ENCODE results near the gene CD177. TPM values are rescaled to one million over a fixed set of nuclear protein-coding genes. Genes with fewer than 3 reads are reported as not detected.
"Not testable (repeated sequence)": the region's sequence is repeated elsewhere in the genome, so short reads cannot be mapped to it uniquely, and the experiment has no call there.

Gene CD177
- total RNA-seq, 4 donors from 2014 or later = 0.19 to 13.2 (median 5.1) TPM

DNA sequence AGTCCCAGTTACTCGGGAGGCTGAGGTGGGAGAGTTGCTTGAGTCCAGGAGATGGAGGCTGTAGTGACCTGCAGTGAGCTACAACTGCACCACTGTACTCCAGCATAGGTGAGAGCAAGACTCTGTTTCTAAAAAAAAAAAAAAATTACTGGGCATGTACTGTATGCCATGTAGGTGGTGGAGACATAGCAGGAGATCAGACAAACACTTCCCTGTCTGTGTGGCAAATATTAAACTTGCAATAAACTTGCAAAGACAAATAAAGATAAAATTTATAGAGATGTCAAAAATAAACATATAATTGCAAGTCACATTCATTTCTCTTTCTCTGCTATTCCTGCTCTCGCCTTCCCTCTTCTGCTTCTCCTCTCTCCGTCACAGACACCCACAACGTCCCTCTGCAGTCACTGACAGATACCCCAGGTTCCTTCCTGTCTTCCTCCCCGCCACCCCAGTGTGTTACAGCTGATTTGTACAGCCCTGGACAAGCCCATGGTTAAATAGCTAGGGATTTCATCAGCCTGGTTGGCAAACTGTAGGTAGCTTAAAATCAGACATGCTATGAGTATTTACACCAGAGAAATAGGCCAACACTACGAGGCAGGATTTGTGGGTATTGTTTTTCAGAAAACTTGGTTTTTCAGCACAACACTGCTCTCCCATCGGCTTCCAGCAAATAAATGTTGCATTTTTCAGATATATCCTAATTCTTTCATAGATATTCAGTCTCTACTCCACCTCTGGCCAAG, 1.3 kb upstream of the CD177 start:
- Histone ChIP-seq H3K4me3 (no peak overlapping the region), H3K27me3 (peaks cover 0 to 25% (median 0%) of the 10 kb centered on the region in 4 donors), H3K4me1 (peaks cover 0 to 8% (median 0%) of the 10 kb centered on the region in 3 donors), H3K27ac (no peak overlapping the region), H3K9me3 (no peaks in the 10 kb centered on the region), H3K36me3 (no peaks in the 10 kb centered on the region)
- intact Hi-C loops (cut with DNase I) = no loop called here
- DNase-seq = no peak
- TF ChIP-seq, protein P1, sequence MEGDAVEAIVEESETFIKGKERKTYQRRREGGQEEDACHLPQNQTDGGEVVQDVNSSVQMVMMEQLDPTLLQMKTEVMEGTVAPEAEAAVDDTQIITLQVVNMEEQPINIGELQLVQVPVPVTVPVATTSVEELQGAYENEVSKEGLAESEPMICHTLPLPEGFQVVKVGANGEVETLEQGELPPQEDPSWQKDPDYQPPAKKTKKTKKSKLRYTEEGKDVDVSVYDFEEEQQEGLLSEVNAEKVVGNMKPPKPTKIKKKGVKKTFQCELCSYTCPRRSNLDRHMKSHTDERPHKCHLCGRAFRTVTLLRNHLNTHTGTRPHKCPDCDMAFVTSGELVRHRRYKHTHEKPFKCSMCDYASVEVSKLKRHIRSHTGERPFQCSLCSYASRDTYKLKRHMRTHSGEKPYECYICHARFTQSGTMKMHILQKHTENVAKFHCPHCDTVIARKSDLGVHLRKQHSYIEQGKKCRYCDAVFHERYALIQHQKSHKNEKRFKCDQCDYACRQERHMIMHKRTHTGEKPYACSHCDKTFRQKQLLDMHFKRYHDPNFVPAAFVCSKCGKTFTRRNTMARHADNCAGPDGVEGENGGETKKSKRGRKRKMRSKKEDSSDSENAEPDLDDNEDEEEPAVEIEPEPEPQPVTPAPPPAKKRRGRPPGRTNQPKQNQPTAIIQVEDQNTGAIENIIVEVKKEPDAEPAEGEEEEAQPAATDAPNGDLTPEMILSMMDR (IDR thresholded peaks at IDR 0.05) = no peak
- 64 to 65% methylated on average over 7 of the region's 7 CpGs for WGBS, 2 donors

DNA sequence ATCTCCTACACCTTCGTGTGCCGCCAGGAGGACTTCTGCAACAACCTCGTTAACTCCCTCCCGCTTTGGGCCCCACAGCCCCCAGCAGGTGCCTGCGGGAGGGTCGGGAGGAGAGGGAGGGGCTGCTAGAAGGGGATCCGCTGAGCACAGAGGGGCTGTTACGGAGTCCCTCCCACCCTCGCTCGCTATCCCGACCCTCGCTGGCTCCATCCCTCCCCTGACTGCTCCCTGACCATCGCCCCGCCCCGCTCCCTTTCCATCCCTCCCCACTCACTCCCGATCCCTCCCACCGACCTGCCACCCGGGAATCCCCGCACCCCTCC, 780 bp downstream of the CD177 start:
- 32 to 39% methylated on average over 12 to 13 of the region's 19 CpGs for WGBS, 2 donors
- Histone ChIP-seq H3K27ac (no peak overlapping the region), H3K4me3 (no peak overlapping the region), H3K9me3 (no peaks in the 10 kb centered on the region), H3K27me3 (peaks cover 0 to 25% (median 0%) of the 10 kb centered on the region in 4 donors), H3K4me1 (peaks cover 0 to 8% (median 0%) of the 10 kb centered on the region in 3 donors), H3K36me3 (no peaks in the 10 kb centered on the region)
- no peak for TF ChIP-seq POLR2A (IDR thresholded peaks at IDR 0.05)
- TF ChIP-seq, protein P1 (IDR thresholded peaks at IDR 0.05) = no peak
- intact Hi-C loops (cut with DNase I) = no loop called here
- no peak for DNase-seq

DNA sequence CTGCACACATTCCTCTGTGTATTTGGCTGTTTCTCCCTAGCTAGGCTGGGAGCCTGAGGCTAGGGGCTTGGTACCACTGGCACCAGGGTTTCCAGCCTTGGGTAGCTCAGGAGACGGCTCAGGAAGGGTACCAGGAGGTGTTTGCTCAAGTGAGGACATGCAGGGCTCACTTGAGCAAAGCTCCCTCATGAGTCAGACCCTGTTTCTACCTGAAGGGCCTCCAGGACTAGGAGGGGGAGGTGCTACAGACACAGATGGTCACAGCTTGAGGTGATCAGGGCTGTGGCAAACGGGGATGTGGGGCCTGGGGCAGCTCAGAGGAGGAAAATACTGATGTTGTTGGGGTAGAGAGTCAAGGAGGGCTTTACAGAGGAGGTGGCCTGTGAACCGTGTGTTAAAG, 3.3 kb downstream of the CD177 start:
- H3K4me1 ChIP-seq; H3K9me3 ChIP-seq; H3K36me3 ChIP-seq; intact Hi-C loops (cut with DNase I); H3K4me3 ChIP-seq; DNase-seq; H3K27ac ChIP-seq: not testable (repeated sequence)
- H3K27me3 ChIP-seq = peaks cover 0 to 31% (median 0%) of the 10 kb centered on the region in 4 donors
- no CpG with 5 or more reads among the region's 3 CpGs for WGBS, 2 donors

DNA sequence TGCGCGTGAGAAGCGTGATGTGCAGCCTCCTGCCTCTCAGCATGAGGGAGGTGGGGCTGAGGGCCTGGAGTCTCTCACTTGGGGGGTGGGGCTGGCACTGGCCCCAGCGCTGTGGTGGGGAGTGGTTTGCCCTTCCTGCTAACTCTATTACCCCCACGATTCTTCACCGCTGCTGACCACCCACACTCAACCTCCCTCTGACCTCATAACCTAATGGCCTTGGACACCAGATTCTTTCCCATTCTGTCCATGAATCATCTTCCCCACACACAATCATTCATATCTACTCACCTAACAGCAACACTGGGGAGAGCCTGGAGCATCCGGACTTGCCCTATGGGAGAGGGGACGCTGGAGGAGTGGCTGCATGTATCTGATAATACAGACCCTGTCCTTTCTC, 8.7 kb downstream of the CD177 start:
- TF ChIP-seq, protein P1 (IDR thresholded peaks at IDR 0.05) = no peak
- TF ChIP-seq POLR2A (IDR thresholded peaks at IDR 0.05) = no peak
- DNase-seq = no peak
- Histone ChIP-seq H3K27ac (no peak overlapping the region), H3K36me3 (no peaks in the 10 kb centered on the region), H3K4me1 (no peaks in the 10 kb centered on the region), H3K9me3 (no peaks in the 10 kb centered on the region), H3K4me3 (no peak overlapping the region), H3K27me3 (peaks cover 0 to 26% (median 0%) of the 10 kb centered on the region in 4 donors)
- 57 to 80% methylated on average over 5 to 8 of the region's 8 CpGs for WGBS, 2 donors
- intact Hi-C loops (cut with DNase I) = no loop called here

DNA sequence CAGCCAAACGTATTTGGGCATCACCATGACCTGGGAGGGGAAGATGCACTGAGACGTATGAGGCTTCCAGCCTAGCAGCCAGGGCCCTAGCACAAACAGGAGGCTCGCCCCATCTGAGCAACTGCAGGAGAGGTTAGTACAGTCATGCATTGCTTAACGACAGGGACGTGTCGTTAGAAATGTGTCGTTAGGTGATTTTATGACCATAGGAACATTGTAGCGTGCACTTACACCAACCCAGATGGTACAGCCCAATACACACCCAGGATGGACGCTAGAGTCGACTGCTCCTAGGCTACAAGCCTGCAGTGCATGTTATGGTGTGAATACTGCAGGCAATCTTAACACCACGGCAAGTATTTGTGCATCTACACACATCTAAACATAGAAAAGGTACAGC, 9.3 kb downstream of the CD177 start:
- intact Hi-C loops (cut with DNase I) = no loop called here
- WGBS, 2 donors = 68 to 90% methylated on average over 6 to 10 of the region's 11 CpGs

DNA sequence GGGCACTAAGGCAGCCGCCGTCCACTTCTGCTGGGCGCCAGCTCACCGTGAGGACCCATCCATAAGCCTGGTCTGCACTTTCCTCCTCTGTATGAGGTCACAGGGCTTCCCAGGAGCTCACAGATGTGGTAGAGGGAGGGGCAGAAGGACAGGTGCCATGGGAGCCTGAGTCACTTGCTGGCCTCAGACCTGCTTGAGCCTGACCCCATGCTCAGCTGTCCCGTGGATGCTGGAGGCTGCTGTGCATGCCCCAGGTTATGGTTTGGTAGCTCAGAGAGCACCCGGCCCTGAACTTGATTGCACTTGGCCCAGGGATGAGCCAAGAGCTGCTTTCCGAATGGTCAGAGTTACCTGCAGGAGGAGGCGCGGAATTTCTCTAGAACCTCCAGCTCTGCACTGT, 12.2 kb downstream of the CD177 start:
- WGBS, 2 donors = 59 to 100% methylated on average over 2 to 5 of the region's 9 CpGs
- H3K4me3 ChIP-seq; H3K27ac ChIP-seq; H3K9me3 ChIP-seq; H3K4me1 ChIP-seq; H3K36me3 ChIP-seq; DNase-seq; intact Hi-C loops (cut with DNase I): not testable (repeated sequence)
- H3K27me3 ChIP-seq = peaks cover 0 to 25% (median 0%) of the 10 kb centered on the region in 4 donors

More for the DNA sequence above, 9.3 kb downstream of the CD177 start:
- H3K36me3 ChIP-seq = no peaks in the 10 kb centered on the region
- DNase-seq = no peak
- TF ChIP-seq POLR2A (IDR thresholded peaks at IDR 0.05) = no peak
- TF ChIP-seq, protein P1 (IDR thresholded peaks at IDR 0.05) = no peak
- H3K4me3 ChIP-seq = no peak overlapping the region
- no peak overlapping the region for H3K27ac ChIP-seq
- H3K9me3 ChIP-seq = no peaks in the 10 kb centered on the region
- peaks cover 0 to 26% (median 0%) of the 10 kb centered on the region in 4 donors for H3K27me3 ChIP-seq
- H3K4me1 ChIP-seq = no peaks in the 10 kb centered on the region
